Stimulated activated CD8-positive, alpha-beta memory T cell treated with anti-CD3 and anti-CD28 coated beads, Interleukin-4, amount 100 ng/mL, for 48 hours (primary cell): ENCODE results near the gene DLG5.
A peak's percentile ranks its signal among the peaks of the same experiment; 100 is the strongest.

Experiments used
- DNase-seq: peaks from one replicate; pipeline ENCODE4 v3.0.0-alpha.2; 2020

DLG5 gene

DNA sequence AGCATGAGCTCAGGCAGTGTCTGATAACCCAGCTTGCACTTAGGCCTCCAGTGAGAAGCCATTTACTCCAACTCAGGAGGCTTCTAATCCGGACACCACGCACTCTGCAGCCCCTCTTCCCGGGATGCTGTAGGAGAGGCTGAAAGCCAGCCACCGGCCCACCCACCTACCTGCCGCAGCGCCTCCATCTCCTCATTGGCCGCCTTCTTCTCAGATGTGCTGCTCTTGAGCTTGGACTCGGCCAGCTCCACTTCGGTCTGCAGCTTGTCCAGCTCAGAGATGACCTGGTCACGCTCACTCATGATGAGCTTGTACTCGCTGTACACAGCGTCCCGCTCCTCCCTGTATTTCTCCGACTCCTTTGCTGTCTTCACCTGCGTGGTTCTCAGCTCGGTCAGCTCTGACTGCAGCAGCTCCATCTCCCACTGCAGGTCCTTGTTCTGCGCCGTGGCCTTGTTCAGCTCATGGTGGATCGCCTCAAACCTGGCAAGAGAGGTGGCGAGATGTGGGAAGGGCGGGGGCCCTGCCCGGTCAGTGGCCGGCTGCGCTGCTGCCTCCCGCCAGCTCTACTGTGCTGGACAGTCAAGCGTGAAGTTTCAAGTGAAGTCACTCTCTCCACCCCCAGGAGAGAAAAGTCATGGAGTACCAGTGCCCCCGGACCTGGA is 84.7 kb downstream of the DLG5 start:
- DNase-seq: no peak

- no peak for DNase-seq
Observed at GRCh38 chr10:77840636-77841035, 85.9 kb downstream of the DLG5 start.

GRCh38 chr10:77837925-77838595 is 88.5 kb downstream of the DLG5 start:
- no peak for DNase-seq

DNA sequence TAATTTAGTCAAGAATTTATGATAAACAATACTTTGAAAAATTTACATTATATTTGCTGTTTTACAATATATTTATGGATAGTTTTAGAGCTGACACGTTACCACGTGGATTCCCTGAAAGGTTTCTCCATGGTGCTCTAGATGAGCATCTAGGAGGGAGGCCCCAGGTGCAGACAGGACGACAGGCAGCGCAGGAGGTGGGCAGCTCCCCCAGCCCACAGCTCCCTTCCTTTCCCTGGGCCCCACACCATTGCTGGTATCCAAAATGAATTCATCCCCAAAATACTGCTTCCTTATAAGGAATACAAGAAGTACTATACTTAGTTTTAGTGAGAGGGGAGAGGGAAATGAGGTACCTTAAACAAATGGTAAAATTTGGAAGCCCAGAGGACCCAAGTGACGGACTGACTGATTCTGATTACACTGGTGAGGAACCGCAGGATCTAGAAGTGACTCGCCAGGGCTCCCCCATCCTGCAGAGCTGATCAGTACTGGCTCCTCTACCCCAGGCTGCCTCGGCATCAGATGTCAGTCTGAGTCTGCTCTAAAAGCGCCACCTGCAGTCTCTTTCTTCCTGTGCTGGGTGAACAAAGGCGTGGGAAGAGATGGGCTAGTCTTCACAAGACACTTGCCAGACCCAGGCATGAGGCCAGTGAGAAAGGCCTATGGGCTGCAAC is 89.2 kb downstream of the DLG5 start:
- DNase-seq: peak; percentile 75

- DNase-seq: peak; percentile 62
Observed at GRCh38 chr10:77836299-77836820, 90.2 kb downstream of the DLG5 start.

DNA sequence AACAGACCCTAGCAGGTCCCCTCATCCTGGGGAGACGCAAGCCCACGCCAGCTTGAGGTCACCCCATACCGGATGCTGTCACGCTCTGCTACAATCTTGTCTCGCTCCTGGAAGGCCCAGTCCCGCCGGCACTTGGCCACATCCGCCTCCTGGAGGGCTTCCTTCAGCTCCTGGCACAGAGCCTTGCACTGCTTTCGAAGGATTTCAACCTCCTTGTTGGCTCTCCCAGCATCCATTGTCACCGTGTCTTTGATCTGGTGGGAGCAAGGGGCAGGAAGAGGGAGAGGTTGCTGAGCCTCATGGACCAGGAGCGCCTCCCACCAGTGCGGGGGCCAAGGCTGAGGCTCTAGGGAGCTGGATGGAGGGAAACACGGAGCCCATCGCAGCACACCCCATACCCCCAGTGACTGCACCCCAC is 90.9 kb downstream of the DLG5 start:
- DNase-seq: no peak

- no peak for DNase-seq
Observed at GRCh38 chr10:77834943-77835668, 91.4 kb downstream of the DLG5 start.

- DNase-seq: no peak
Observed at GRCh38 chr10:77834540-77834939, 92.0 kb downstream of the DLG5 start.

GRCh38 chr10:77833792-77834191 is 92.8 kb downstream of the DLG5 start:
- DNase-seq: no peak

DNA sequence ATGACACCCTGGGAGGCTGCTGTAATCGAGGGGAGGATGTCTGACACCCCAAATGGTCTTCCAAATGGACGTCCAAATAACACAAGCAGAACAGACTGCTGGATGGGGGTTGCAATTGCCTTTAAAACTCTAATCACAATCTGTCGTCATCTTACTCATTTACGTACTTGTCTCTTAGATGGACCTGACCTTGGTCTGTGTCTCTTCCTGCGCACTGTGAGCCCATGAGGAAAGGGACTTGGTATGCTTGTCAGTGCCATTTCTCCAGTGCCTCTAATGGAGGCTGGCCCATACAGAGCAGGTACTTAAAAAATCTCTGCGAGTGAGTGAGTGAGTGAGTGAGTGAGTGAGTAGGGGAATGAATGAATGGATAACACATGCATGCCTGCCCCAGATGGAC is 93.3 kb downstream of the DLG5 start:
- DNase-seq: no peak

DNA sequence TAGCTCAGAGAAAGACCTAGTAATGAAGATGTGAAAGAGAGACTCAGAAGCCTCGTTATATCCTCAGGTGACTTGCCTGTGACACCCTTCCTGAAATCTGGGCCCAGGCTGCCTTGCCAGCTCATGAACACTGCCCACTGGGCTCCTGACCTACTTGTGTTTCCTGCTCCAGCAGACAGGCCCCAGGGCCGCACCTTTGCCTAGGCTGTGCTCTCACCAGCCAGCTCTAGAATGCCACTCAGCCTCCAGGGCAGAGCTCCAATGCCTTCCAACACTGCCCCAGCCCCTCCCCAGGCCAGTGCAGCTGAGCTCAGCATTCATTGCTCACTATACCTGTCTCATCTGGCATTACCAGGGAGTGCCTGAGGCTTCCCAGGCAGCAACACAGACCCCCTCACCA is 94.3 kb downstream of the DLG5 start:
- no peak for DNase-seq

GRCh38 chr10:77829356-77829755 is 97.2 kb downstream of the DLG5 start:
- no peak for DNase-seq

DNA sequence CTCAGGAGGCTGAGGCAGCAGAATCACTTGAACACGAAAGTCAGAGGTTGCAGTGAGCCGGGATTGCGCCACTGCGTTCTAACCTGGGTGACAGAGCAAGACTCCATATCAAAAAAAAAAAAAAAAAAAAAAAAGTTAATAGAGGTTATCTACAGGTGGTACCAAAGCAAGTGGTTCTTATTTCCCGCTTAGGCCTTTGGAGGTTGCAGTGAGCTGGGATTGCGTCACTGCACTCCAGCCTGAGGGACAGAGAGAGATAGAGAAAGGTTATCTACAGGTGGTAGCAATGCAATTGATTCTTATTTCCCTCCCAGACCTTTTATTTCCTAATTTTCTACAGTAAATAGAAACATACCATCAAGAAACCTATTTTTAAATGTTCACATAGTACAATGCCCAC is 98.2 kb downstream of the DLG5 start:
- DNase-seq: no peak

- no peak for DNase-seq
Observed at GRCh38 chr10:77827366-77827765, 99.2 kb downstream of the DLG5 start.

GRCh38 chr10:77825965-77826364 is 100.6 kb downstream of the DLG5 start:
- DNase-seq: no peak

GRCh38 chr10:77824908-77825307 is 101.6 kb downstream of the DLG5 start:
- no peak for DNase-seq

- no peak for DNase-seq
Observed at GRCh38 chr10:77823811-77824542, 102.6 kb downstream of the DLG5 start.

- DNase-seq: no peak
Observed at GRCh38 chr10:77821551-77821950, 105.0 kb downstream of the DLG5 start.

GRCh38 chr10:77821036-77821435 is 105.5 kb downstream of the DLG5 start:
- DNase-seq: no peak

DNA sequence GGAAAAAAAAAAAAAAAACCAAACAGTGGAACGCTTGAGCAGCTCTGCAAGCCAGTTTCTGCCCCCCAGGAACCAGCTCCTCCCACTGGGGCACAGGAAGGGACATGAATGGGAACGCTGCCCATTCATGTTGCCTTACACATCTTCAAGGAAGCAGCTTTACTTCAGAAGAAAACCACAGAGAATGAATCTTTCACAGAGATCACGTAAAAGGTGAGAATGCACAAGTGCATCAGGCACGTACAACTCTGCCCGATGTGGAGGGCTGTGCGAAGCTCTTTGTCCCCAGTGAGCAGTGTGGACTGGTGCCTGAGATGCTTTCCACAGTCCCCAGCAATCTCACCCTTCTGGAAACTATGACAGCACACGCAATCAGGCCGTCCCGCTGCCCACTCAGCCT is 106.2 kb downstream of the DLG5 start:
- DNase-seq: peak; percentile 32

DNA sequence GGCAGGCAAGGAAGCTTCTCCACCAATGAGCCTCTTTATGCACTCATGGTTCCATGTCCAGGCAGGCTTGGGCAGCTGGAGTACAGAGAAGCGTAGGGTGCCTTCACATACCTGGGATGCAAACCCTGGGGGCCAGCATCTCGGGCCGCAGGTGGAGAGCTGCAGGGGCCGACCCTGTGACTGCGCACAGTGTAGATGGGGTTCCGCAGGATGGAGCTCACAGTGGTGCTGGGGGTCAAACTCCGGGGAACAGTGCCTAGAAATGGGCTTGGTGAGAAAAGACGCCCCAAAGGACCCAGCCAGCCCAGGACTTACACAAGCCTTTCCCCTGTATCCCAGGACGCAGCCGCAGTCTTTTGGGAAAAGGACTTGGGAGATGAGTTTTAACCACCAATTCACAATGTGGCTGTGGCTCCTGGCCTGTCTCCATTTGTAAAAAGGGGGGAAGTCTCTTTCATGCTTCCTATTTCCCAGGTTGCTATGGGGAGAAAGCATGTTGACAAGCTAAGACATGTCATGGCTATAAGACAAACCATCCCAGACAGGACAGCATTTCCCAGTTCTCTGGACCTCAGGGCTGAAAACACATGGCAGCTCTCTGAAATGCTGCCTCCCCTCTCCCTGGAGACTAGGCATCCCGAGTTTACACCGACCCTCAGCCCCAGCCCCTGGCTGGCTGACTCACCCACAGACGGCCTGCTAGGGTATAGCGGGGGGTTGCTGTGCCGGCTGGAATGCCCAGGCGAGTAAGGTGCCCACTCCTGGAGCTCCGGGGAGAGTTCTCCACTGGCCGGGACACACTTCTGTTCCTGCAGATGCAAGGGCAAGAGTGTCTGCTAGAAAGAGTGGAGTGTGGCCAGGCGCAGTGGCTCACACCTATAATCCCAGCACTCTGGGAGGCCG is 107.1 kb downstream of the DLG5 start:
- DNase-seq: no peak

- no peak for DNase-seq
Observed at GRCh38 chr10:77818378-77818777, 108.2 kb downstream of the DLG5 start.
